CD14-positive monocyte (primary cell): ENCODE measurements around the gene ANKRD13D. TPM values are rescaled to one million over a fixed set of nuclear protein-coding genes. Genes with fewer than 3 reads are reported as not detected.

Source experiments
- DNase-seq, 3 donors: peaks; one replicate each; pipeline ENCODE4 v3.0.0-alpha.2; 2011 to 2022
- H2AFZ ChIP-seq: 2 replicates; pipeline ENCODE4 v1.6.0; 2012; ENCODE audit warnings: mild to moderate bottlenecking, low read depth, low read length, inconsistent platforms; ENCODE audit not compliant: insufficient read depth, poor library complexity, severe bottlenecking
- H3K27ac ChIP-seq, 2 donors: 1 replicate in 1 of 2; 2 replicates in 1 of 2; pipeline ENCODE4 v1.5.1; 2012 to 2013; ENCODE audit warnings: low read length in 2 of 2, control low read depth in 1 of 2, inconsistent platforms in 1 of 2, low read depth in 1 of 2, mild to moderate bottlenecking in 1 of 2
- H3K27me3 ChIP-seq, 2 donors: one replicate each; pipeline versions ENCODE4 v1.6.0 to v1.6.1; 2011 to 2013; ENCODE audit warnings: low read length in 2 of 2; ENCODE audit not compliant: control insufficient read depth in 2 of 2, insufficient read depth in 2 of 2
- H3K36me3 ChIP-seq, 2 donors: replicated peaks in 1 of 2; 1 replicate in 1 of 2; 2 replicates in 1 of 2; pipeline versions ENCODE4 v1.5.1 to v1.6.1; 2012 to 2013; ENCODE audit warnings: low read length in 2 of 2, control low read depth in 1 of 2, inconsistent platforms in 1 of 2, mild to moderate bottlenecking in 1 of 2; ENCODE audit not compliant: insufficient read depth in 2 of 2, control insufficient read depth in 1 of 2
- H3K4me1 ChIP-seq, 2 donors: 1 replicate in 1 of 2; 2 replicates in 1 of 2; pipeline versions ENCODE4 v1.5.1 to v1.6.1; 2012 to 2013; ENCODE audit warnings: low read length in 2 of 2, control low read depth in 1 of 2, inconsistent platforms in 1 of 2, mild to moderate bottlenecking in 1 of 2, moderate library complexity in 1 of 2; ENCODE audit not compliant: insufficient read depth in 2 of 2, control insufficient read depth in 1 of 2
- H3K4me2 ChIP-seq: replicated peaks from 2 replicates; pipeline ENCODE3; 2012; ENCODE audit warnings: low read length, moderate library complexity, mild to moderate bottlenecking; ENCODE audit not compliant: poor library complexity, severe bottlenecking; ENCODE audit errors: extremely low read depth
- H3K4me3 ChIP-seq, 3 experiments: fragments of 200-600 bp in 1 of 3; sonication (generic) in 1 of 3; replicated peaks in 1 of 3; 1 replicate in 2 of 3; 2 replicates in 1 of 3; pipeline ENCODE4 v1.5.1; 2011 to 2013; ENCODE audit warnings: low read length in 3 of 3, mild to moderate bottlenecking in 3 of 3, control low read depth in 2 of 3, low read depth in 2 of 3, inconsistent platforms in 1 of 3, moderate library complexity in 1 of 3
- H3K79me2 ChIP-seq: 2 replicates; pipeline ENCODE4 v1.6.0; 2012; ENCODE audit warnings: mild to moderate bottlenecking, control low read depth, inconsistent platforms, low read length, moderate library complexity; ENCODE audit not compliant: insufficient read depth
- H3K9ac ChIP-seq: 2 replicates; pipeline ENCODE4 v1.6.0; 2017; ENCODE audit warnings: low read length, mild to moderate bottlenecking; ENCODE audit not compliant: insufficient read depth, poor library complexity, severe bottlenecking
- H3K9me3 ChIP-seq, 2 donors: replicated peaks in 1 of 2; 1 replicate in 1 of 2; 2 replicates in 1 of 2; pipeline versions ENCODE4 v1.5.1 to v1.6.1; 2012 to 2013; ENCODE audit warnings: low read length in 2 of 2, control low read depth in 1 of 2; ENCODE audit not compliant: control insufficient read depth in 1 of 2, insufficient read depth in 1 of 2
- H4K20me1 ChIP-seq: 2 replicates; pipeline ENCODE4 v1.6.0; 2012; ENCODE audit warnings: mild to moderate bottlenecking, low read length, control low read depth, moderate library complexity; ENCODE audit not compliant: insufficient read depth
- H3K27ac Mint-ChIP-seq, 7 donors: one replicate each; pipeline ENCODE4 v1.8.0; 2020; ENCODE audit warnings: mild to moderate bottlenecking in 7 of 7, mixed read lengths in 7 of 7, moderate library complexity in 6 of 7, inconsistent platforms in 2 of 7
- H3K27me3 Mint-ChIP-seq, 3 donors: one replicate each; pipeline ENCODE4 v1.8.0; 2021 to 2022; ENCODE audit warnings: low read depth in 3 of 3, mild to moderate bottlenecking in 3 of 3, mixed read lengths in 3 of 3, moderate library complexity in 3 of 3, inconsistent platforms in 1 of 3
- H3K36me3 Mint-ChIP-seq, 2 donors: one replicate each; pipeline ENCODE4 v1.8.0; 2020; ENCODE audit warnings: mixed read lengths in 2 of 2, inconsistent platforms in 1 of 2, mild to moderate bottlenecking in 1 of 2
- H3K4me1 Mint-ChIP-seq: one replicate; pipeline ENCODE4 v1.8.0; 2020; ENCODE audit warnings: mild to moderate bottlenecking, mixed read lengths
- H3K4me3 Mint-ChIP-seq, 2 donors: one replicate each; pipeline ENCODE4 v1.8.0; 2020; ENCODE audit warnings: mild to moderate bottlenecking in 2 of 2, mixed read lengths in 2 of 2, moderate library complexity in 1 of 2
- H3K9me3 Mint-ChIP-seq, 7 donors: one replicate each; pipeline ENCODE4 v1.8.0; 2020 to 2022; ENCODE audit warnings: mixed read lengths in 7 of 7, mild to moderate bottlenecking in 6 of 7, moderate library complexity in 6 of 7, inconsistent platforms in 2 of 7
- CTCF ChIP-seq: fragments of 200-600 bp; IDR thresholded peaks from one replicate; pipeline ENCODE4 v1.8.0; 2022; ENCODE audit warnings: antibody characterized with exemption, mild to moderate bottlenecking
- WGBS: methylation state at CpG from one replicate; pipeline ENCODE4 v1.1.5; 2013; ENCODE audit warnings: missing lambda C conversion rate; ENCODE audit not compliant: insufficient coverage; 5-methylcytosine and 5-hydroxymethylcytosine counted together
- intact Hi-C, 2 donors: fragments of 100-400 bp; cut with micrococcal nuclease; formaldehyde crosslinking; loops; one replicate each; pipeline versions ENCODE4 v1.15.0 to v1.15.1; 2023
- polyA plus RNA-seq, 3 donors: library from polyadenylated mRNA; depleted of rRNA in 1 of 3; unstranded in 2 of 3; stranded (reverse) in 1 of 3; fragments of 300-500 nt in 2 of 3; fragments of >200 nt in 1 of 3; fragmentation: Illumina TruSeq in 2 of 3; gene quantifications; 1 replicate in 2 of 3; 2 replicates in 1 of 3; pipeline ENCODE4 v1.2.3, GENCODE V29; 2012 to 2021

ANKRD13D gene
- polyA plus RNA-seq, 3 donors, result 9.1 to 389 (median 10.3) TPM

- H3K27me3 ChIP-seq, result no peaks in the 10 kb centered on the region
- H2AFZ ChIP-seq, result no peak overlapping the region
- peak; percentile 3 for TF ChIP-seq CTCF
- peaks cover 81% of the 10 kb centered on the region for H3K4me1 Mint-ChIP-seq
- peak overlapping the region; percentile 92 to 99 for H3K27ac ChIP-seq
- H3K79me2 ChIP-seq, result peaks cover 86% of the 10 kb centered on the region
- H3K27me3 Mint-ChIP-seq, result peaks cover 2 to 4% (median 3%) of the 10 kb centered on the region in 3 donors
- peaks cover 44 to 54% of the 10 kb centered on the region in 2 donors for H3K36me3 Mint-ChIP-seq
- peaks cover 53% of the 10 kb centered on the region for H4K20me1 ChIP-seq
- no peaks in the 10 kb centered on the region for H3K9me3 ChIP-seq
- peak overlapping the region; percentile 89 to 99 (median 95) for H3K27ac Mint-ChIP-seq
- H3K4me3 ChIP-seq, result peak overlapping the region; percentile 75 to 98 (median 97)
- H3K4me2 ChIP-seq, result peak overlapping the region; percentile 93
- H3K36me3 ChIP-seq, result peaks cover 34% of the 10 kb centered on the region in 2 donors
- peaks cover 0 to 2% (median 0%) of the 10 kb centered on the region in 7 donors for H3K9me3 Mint-ChIP-seq
- H3K4me3 Mint-ChIP-seq, result peak overlapping the region; percentile 98
- whole genome bisulfite sequencing, result 0% methylated on average over 14 of the region's 30 CpGs
- peak overlapping the region; percentile 83 for H3K9ac ChIP-seq
- no peak for DNase-seq
- H3K4me1 ChIP-seq, result peaks cover 66 to 90% of the 10 kb centered on the region in 2 donors
- intact Hi-C loops, result loop anchor here (2.0 to 5.0 kb wide), 3 partner anchors 17 to 35 kb away; partner anchors contain the start of gene SSH3 (in 1 of the 2)
Measured at GRCh38 chr11:67267188-67268080, 21.7 kb upstream of the ANKRD13D start.

- H3K9me3 Mint-ChIP-seq, result peaks cover 0 to 2% (median 0%) of the 10 kb centered on the region in 7 donors
- DNase-seq, result peak; percentile 72 to 83 (median 76)
- Histone ChIP-seq H3K4me1 (peaks cover 66 to 90% of the 10 kb centered on the region in 2 donors), H3K27me3 (no peaks in the 10 kb centered on the region), H3K4me3 (peak overlapping the region; percentile 75 to 98 (median 97)), H3K79me2 (peaks cover 95% of the 10 kb centered on the region), H3K4me2 (peak overlapping the region; percentile 93), H3K36me3 (peaks cover 40 to 42% of the 10 kb centered on the region in 2 donors), H3K9ac (peak overlapping the region; percentile 83), H3K9me3 (no peaks in the 10 kb centered on the region), H4K20me1 (peaks cover 62% of the 10 kb centered on the region), H3K27ac (peak overlapping the region; percentile 92 to 99), H2AFZ (no peak overlapping the region)
- TF ChIP-seq CTCF, result no peak
- intact Hi-C loops, result loop anchor here (2.0 to 5.0 kb wide), 3 partner anchors 16 to 34 kb away; partner anchors contain the start of gene SSH3 (in 1 of the 2)
- H3K4me1 Mint-ChIP-seq, result peaks cover 81% of the 10 kb centered on the region
- peaks cover 45 to 62% of the 10 kb centered on the region in 2 donors for H3K36me3 Mint-ChIP-seq
- peak overlapping the region; percentile 98 for H3K4me3 Mint-ChIP-seq
- H3K27ac Mint-ChIP-seq, result peak overlapping the region; percentile 89 to 99 (median 95)
- WGBS, result 2% methylated on average over 11 of the region's 21 CpGs
- H3K27me3 Mint-ChIP-seq, result peaks cover 2 to 4% (median 3%) of the 10 kb centered on the region in 3 donors
Measured at GRCh38 chr11:67268081-67268961, 20.8 kb upstream of the ANKRD13D start.
